ENCODE results near the gene ADGRG4. TPM values are rescaled to one million over a fixed set of nuclear protein-coding genes. Genes with fewer than 3 reads are reported as not detected.

Gene ADGRG4
- total RNA-seq, 4 donors from 2014 or later, result under 0.01 TPM; not detected in 3

GRCh38 chrX:136417806-136418205 lies 117.0 kb downstream of the ADGRG4 start:
- 87 to 95% methylated on average over 2 of the region's 2 CpGs for WGBS, 2 donors
- H3K27ac ChIP-seq, result no peak overlapping the region
- intact Hi-C loops (cut with DNase I), result no loop called here
- no peak overlapping the region for H3K4me3 ChIP-seq (replicated peaks in 1 of 3)
- DNase-seq, result no peak
- no peaks in the 10 kb centered on the region for H3K9me3 ChIP-seq
- H3K4me1 ChIP-seq, result no peaks in the 10 kb centered on the region
- no peaks in the 10 kb centered on the region for H3K36me3 ChIP-seq
- H3K27me3 ChIP-seq, result no peaks in the 10 kb centered on the region
- TF ChIP-seq POLR2A (IDR thresholded peaks at IDR 0.05), result no peak
- TF ChIP-seq CTCF (IDR thresholded peaks at IDR 0.05), result no peak

- DNase-seq, result no peak
- no peak overlapping the region for H3K27ac ChIP-seq
- intact Hi-C loops (cut with DNase I), result no loop called here
- no peaks in the 10 kb centered on the region for H3K4me1 ChIP-seq
- H3K4me3 ChIP-seq (replicated peaks in 1 of 3), result no peak overlapping the region
- H3K36me3 ChIP-seq, result no peaks in the 10 kb centered on the region
- TF ChIP-seq CTCF (IDR thresholded peaks at IDR 0.05) (no peak), POLR2A (IDR thresholded peaks at IDR 0.05) (no peak)
- 83 to 85% methylated on average over 9 to 11 of the region's 14 CpGs for WGBS, 2 donors
- no peaks in the 10 kb centered on the region for H3K27me3 ChIP-seq
- no peaks in the 10 kb centered on the region for H3K9me3 ChIP-seq
Measured at GRCh38 chrX:136421338-136421737, 120.6 kb downstream of the ADGRG4 start.

GRCh38 chrX:136423724-136424123 lies 123.0 kb downstream of the ADGRG4 start:
- no peak overlapping the region for H3K27ac ChIP-seq
- H3K9me3 ChIP-seq, result no peaks in the 10 kb centered on the region
- H3K4me1 ChIP-seq, result no peaks in the 10 kb centered on the region
- intact Hi-C loops (cut with DNase I), result no loop called here
- no peaks in the 10 kb centered on the region for H3K36me3 ChIP-seq
- no peak for TF ChIP-seq POLR2A (IDR thresholded peaks at IDR 0.05)
- TF ChIP-seq CTCF (IDR thresholded peaks at IDR 0.05), result no peak
- no peak overlapping the region for H3K4me3 ChIP-seq (replicated peaks in 1 of 3)
- DNase-seq, result no peak
- no peaks in the 10 kb centered on the region for H3K27me3 ChIP-seq
- 77 to 86% methylated on average over 2 of the region's 2 CpGs for WGBS, 2 donors

GRCh38 chrX:136425996-136426395 lies 125.2 kb downstream of the ADGRG4 start:
- Histone ChIP-seq H3K9me3 (no peaks in the 10 kb centered on the region), H3K4me1 (no peaks in the 10 kb centered on the region), H3K27me3 (no peaks in the 10 kb centered on the region), H3K4me3 (replicated peaks in 1 of 3) (no peak overlapping the region), H3K36me3 (no peaks in the 10 kb centered on the region), H3K27ac (no peak overlapping the region)
- WGBS, 2 donors, result 38 to 63% methylated on average over 2 of the region's 2 CpGs
- TF ChIP-seq CTCF (IDR thresholded peaks at IDR 0.05) (no peak), POLR2A (IDR thresholded peaks at IDR 0.05) (no peak)
- no peak for DNase-seq
- intact Hi-C loops (cut with DNase I), result no loop called here

GRCh38 chrX:136431625-136432024 lies 130.9 kb downstream of the ADGRG4 start:
- TF ChIP-seq POLR2A (IDR thresholded peaks at IDR 0.05) (no peak), CTCF (IDR thresholded peaks at IDR 0.05) (no peak)
- 72 to 80% methylated on average over 1 of the region's 1 CpG for WGBS, 2 donors
- Histone ChIP-seq H3K36me3 (no peaks in the 10 kb centered on the region), H3K4me1 (no peaks in the 10 kb centered on the region), H3K4me3 (replicated peaks in 1 of 3) (no peak overlapping the region), H3K27ac (no peak overlapping the region), H3K27me3 (no peaks in the 10 kb centered on the region), H3K9me3 (no peaks in the 10 kb centered on the region)
- no peak for DNase-seq
- intact Hi-C loops (cut with DNase I), result no loop called here
